ENCODE results near the gene COMMD9.
A peak's percentile ranks its signal among the peaks of the same experiment; 100 is the strongest.

COMMD9 gene

DNA sequence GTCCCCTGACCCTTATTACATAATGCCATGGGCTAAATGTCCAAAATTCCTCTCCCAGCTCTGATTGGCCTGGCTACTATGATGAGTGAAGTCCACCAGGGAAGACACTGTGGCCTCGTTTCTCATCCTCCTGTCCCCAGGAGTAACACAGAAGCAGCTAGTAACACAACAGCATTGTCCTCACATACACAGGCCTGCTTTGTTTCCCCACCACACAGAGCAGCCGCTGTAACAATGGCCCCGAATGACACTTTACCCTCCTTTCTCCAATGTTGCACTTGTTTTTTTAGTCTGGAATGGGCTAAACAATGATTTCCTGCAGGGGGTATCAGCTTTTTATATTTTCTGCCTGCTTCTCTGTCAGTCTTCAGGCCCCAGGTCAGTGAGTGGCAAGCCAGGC, 6.7 kb upstream of the COMMD9 start, which contains the start of gene PRR5L:
Gene PRR5L (plus strand): TSS at position 363 of the 400 bp plus-strand sequence. CDS start 104,834 bp downstream, outside the sequence.
- no peak for DNase-seq (ENCODE audit: extremely low read depth, low read depth)
- no peak within 1 kb of the TSS for H3K4me3 ChIP-seq (replicated peaks; ENCODE audit: low read depth, low read length)
- TF ChIP-seq, protein P1, sequence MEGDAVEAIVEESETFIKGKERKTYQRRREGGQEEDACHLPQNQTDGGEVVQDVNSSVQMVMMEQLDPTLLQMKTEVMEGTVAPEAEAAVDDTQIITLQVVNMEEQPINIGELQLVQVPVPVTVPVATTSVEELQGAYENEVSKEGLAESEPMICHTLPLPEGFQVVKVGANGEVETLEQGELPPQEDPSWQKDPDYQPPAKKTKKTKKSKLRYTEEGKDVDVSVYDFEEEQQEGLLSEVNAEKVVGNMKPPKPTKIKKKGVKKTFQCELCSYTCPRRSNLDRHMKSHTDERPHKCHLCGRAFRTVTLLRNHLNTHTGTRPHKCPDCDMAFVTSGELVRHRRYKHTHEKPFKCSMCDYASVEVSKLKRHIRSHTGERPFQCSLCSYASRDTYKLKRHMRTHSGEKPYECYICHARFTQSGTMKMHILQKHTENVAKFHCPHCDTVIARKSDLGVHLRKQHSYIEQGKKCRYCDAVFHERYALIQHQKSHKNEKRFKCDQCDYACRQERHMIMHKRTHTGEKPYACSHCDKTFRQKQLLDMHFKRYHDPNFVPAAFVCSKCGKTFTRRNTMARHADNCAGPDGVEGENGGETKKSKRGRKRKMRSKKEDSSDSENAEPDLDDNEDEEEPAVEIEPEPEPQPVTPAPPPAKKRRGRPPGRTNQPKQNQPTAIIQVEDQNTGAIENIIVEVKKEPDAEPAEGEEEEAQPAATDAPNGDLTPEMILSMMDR (IDR thresholded peaks at IDR 0.05; ENCODE audit: low read depth, low read length, missing control alignments) = no peak

- no peak for DNase-seq (ENCODE audit: extremely low read depth, low read depth)
- TF ChIP-seq, protein P1 (IDR thresholded peaks at IDR 0.05; ENCODE audit: low read depth, low read length, missing control alignments) = peak; percentile 36
- no peak overlapping the region for H3K4me3 ChIP-seq (replicated peaks; ENCODE audit: low read depth, low read length)
Observed at GRCh38 chr11:36292311-36292722, 3.1 kb upstream of the COMMD9 start.

GRCh38 chr11:36288442-36289225, 590 bp downstream of the COMMD9 start:
- TF ChIP-seq, protein P1 (IDR thresholded peaks at IDR 0.05; ENCODE audit: low read depth, low read length, missing control alignments) = no peak
- no peak for DNase-seq (ENCODE audit: extremely low read depth, low read depth)

GRCh38 chr11:36282926-36283325, 6.3 kb downstream of the COMMD9 start:
- TF ChIP-seq, protein P1 (IDR thresholded peaks at IDR 0.05; ENCODE audit: low read depth, low read length, missing control alignments) = no peak
- DNase-seq (ENCODE audit: extremely low read depth, low read depth) = no peak
- no peak overlapping the region for H3K4me3 ChIP-seq (replicated peaks; ENCODE audit: low read depth, low read length)

More at GRCh38 chr11:36288442-36289225, 590 bp downstream of the COMMD9 start:
- H3K4me3 ChIP-seq (replicated peaks; ENCODE audit: low read depth, low read length) = peak overlapping the region; percentile 83

DNA sequence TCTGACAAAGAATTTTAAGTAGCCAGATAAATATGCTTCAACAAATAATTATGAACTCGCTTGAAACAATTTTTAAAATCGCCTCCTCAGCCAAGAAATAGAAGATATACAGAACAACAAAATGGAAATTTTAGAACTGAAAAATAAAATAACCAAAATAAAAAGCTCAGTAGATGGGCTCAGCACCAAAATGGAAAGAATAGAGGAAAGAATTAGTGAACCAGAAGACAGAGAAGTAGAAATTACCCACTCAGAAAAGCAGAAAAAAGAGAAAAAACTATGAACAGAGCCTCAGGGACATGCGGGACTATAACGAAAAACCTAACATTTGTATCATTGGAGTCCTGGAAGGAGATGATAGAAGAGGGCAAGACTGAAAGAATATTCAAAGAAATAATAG, 7.4 kb downstream of the COMMD9 start:
- TF ChIP-seq, protein P1 (IDR thresholded peaks at IDR 0.05; ENCODE audit: low read depth, low read length, missing control alignments) = no peak
- DNase-seq (ENCODE audit: extremely low read depth, low read depth) = no peak
- H3K4me3 ChIP-seq (replicated peaks; ENCODE audit: low read depth, low read length) = no peak overlapping the region

- H3K4me3 ChIP-seq (replicated peaks; ENCODE audit: low read depth, low read length) = no peak overlapping the region
- no peak for DNase-seq (ENCODE audit: extremely low read depth, low read depth)
- TF ChIP-seq, protein P1 (IDR thresholded peaks at IDR 0.05; ENCODE audit: low read depth, low read length, missing control alignments) = no peak
Observed at GRCh38 chr11:36280531-36280930, 8.7 kb downstream of the COMMD9 start.

Measured in HFF-Myc (cell line).